ENCODE results near the gene CRTC2.

GRCh38 chr1:153929426-153929825 is 29.0 kb downstream of the CRTC2 start:
- TF ChIP-seq POLR2A (IDR thresholded peaks at IDR 0.05) (no peak), CTCF (IDR thresholded peaks at IDR 0.05) (no peak)
